B cell (primary cell): Measurements from ENCODE around the gene DIS3L2. TPM values are rescaled to one million over a fixed set of nuclear protein-coding genes. Genes with fewer than 3 reads are reported as not detected.

Experiments
- ATAC-seq: fragments of 200-7000 bp; cut with Tn5 transposase; one replicate; pipeline ENCODE4 v1.10.0; 2021; ENCODE audit warnings: low read depth, mild to moderate bottlenecking, moderate number of reproducible peaks, moderate library complexity
- CTCF ChIA-PET: fragments of 350-600 bp; sonication (Branson Sonifier 250); formaldehyde crosslinking; loops from one replicate; lab custom pipeline; 2021; ENCODE audit warnings: antibody characterized with exemption, inconsistent platforms; lab: Charles Lee
- POLR2A ChIA-PET: fragments of 350-600 bp; sonication (Branson Sonifier 250); formaldehyde crosslinking; loops from one replicate; lab custom pipeline; 2021; ENCODE audit warnings: antibody characterized with exemption; lab: Charles Lee
- DNase-seq: peaks from one replicate; pipeline ENCODE4 v3.0.0; 2013
- H2AFZ ChIP-seq: 2 replicates; pipeline ENCODE4 v1.6.1; 2012; ENCODE audit warnings: mild to moderate bottlenecking, low read depth, low read length; ENCODE audit not compliant: insufficient read depth, poor library complexity, severe bottlenecking
- H3K27ac ChIP-seq, 2 donors: 1 replicate in 1 of 2; 2 replicates in 1 of 2; pipeline ENCODE4 v1.5.1; 2012 to 2013; ENCODE audit warnings: low read length in 2 of 2, mild to moderate bottlenecking in 2 of 2, moderate library complexity in 1 of 2
- H3K27me3 ChIP-seq, 4 experiments: fragments of 200-600 bp in 1 of 4; sonication (generic) in 1 of 4; replicated peaks in 1 of 4; 1 replicate in 2 of 4; 2 replicates in 2 of 4; pipeline versions ENCODE4 v1.6.1 to v1.7.0; 2013 to 2016; ENCODE audit warnings: low read length in 3 of 4, mild to moderate bottlenecking in 2 of 4, mixed read lengths in 1 of 4, moderate library complexity in 1 of 4; ENCODE audit not compliant: insufficient read depth in 4 of 4, control insufficient read depth in 3 of 4; ENCODE audit errors: control extremely low read depth in 1 of 4
- H3K36me3 ChIP-seq, 2 experiments: replicated peaks in 1 of 2; 1 replicate in 1 of 2; 2 replicates in 1 of 2; pipeline versions ENCODE4 v1.6.1 to v1.7.1; 2013; ENCODE audit warnings: low read length in 1 of 2; ENCODE audit not compliant: insufficient read depth in 2 of 2, control insufficient read depth in 1 of 2; ENCODE audit errors: control extremely low read depth in 1 of 2, extremely low read depth in 1 of 2
- H3K4me1 ChIP-seq, 2 donors: fragments of 200-600 bp in 1 of 2; sonication (generic) in 1 of 2; 1 replicate in 1 of 2; 2 replicates in 1 of 2; pipeline versions ENCODE4 v1.5.1 to v1.6.1; 2013 to 2017; ENCODE audit warnings: low read length in 2 of 2; ENCODE audit not compliant: control insufficient read depth in 2 of 2, insufficient read depth in 2 of 2
- H3K4me2 ChIP-seq: replicated peaks from 2 replicates; pipeline ENCODE3; 2012; ENCODE audit warnings: mild to moderate bottlenecking, low read depth, low read length; ENCODE audit not compliant: poor library complexity, severe bottlenecking
- H3K4me3 ChIP-seq, 5 experiments: fragments of 200-600 bp in 1 of 5; sonication (generic) in 1 of 5; 1 replicate in 3 of 5; 2 replicates in 2 of 5; pipeline versions ENCODE4 v1.5.1 to v1.7.0; 2011 to 2016; ENCODE audit warnings: low read length in 4 of 5, mild to moderate bottlenecking in 4 of 5, low read depth in 2 of 5, control low read depth in 1 of 5, moderate library complexity in 1 of 5; ENCODE audit not compliant: insufficient read depth in 1 of 5; ENCODE audit errors: control extremely low read depth in 1 of 5, extremely low read depth in 1 of 5
- H3K79me2 ChIP-seq: fragments of 200-600 bp; sonication (generic); one replicate; pipeline ENCODE4 v1.6.0; 2016; ENCODE audit warnings: low read length; ENCODE audit not compliant: control insufficient read depth, insufficient read depth
- H3K9ac ChIP-seq: fragments of 200-600 bp; sonication (generic); 2 replicates; pipeline ENCODE4 v1.6.1; 2017; ENCODE audit warnings: mild to moderate bottlenecking, low read length, moderate library complexity
- H3K9me3 ChIP-seq, 3 donors: one replicate each; pipeline versions ENCODE4 v1.6.1 to v1.7.1; 2013; ENCODE audit warnings: low read length in 2 of 3; ENCODE audit not compliant: control insufficient read depth in 2 of 3, insufficient read depth in 1 of 3; ENCODE audit errors: control extremely low read depth in 1 of 3
- H4K20me1 ChIP-seq: 2 replicates; pipeline ENCODE4 v1.6.0; 2012; ENCODE audit warnings: mild to moderate bottlenecking, low read length; ENCODE audit not compliant: insufficient read depth, control insufficient read depth, poor library complexity, severe bottlenecking
- H3K27ac Mint-ChIP-seq: one replicate; pipeline ENCODE4 v1.8.0; 2021; ENCODE audit warnings: mixed read lengths
- H3K27me3 Mint-ChIP-seq: one replicate; pipeline ENCODE4 v1.8.0; 2021; ENCODE audit warnings: mixed read lengths
- H3K4me1 Mint-ChIP-seq: one replicate; pipeline ENCODE4 v1.8.0; 2021; ENCODE audit warnings: mixed read lengths
- H3K4me3 Mint-ChIP-seq: one replicate; pipeline ENCODE4 v1.8.0; 2021; ENCODE audit warnings: mixed read lengths
- H3K9me3 Mint-ChIP-seq: one replicate; pipeline ENCODE4 v1.8.0; 2022; ENCODE audit warnings: mixed read lengths; ENCODE audit not compliant: insufficient read depth
- CTCF ChIP-seq: fragments of 200-600 bp; IDR thresholded peaks from one replicate; pipeline ENCODE4 v1.8.0; 2022; ENCODE audit warnings: antibody characterized with exemption, mild to moderate bottlenecking
- EZH2 ChIP-seq: IDR thresholded peaks from 2 replicates; pipeline ENCODE4 v1.6.1; 2012; ENCODE audit warnings: borderline replicate concordance, low read depth, mild to moderate bottlenecking, moderate library complexity, low read length; ENCODE audit not compliant: insufficient read depth, poor library complexity, severe bottlenecking
- WGBS: methylation state at CpG from one replicate; pipeline ENCODE4 v1.1.5; 2013; ENCODE audit warnings: missing lambda C conversion rate; ENCODE audit not compliant: insufficient coverage; 5-methylcytosine and 5-hydroxymethylcytosine counted together
- intact Hi-C: fragments of 100-400 bp; cut with micrococcal nuclease; formaldehyde crosslinking; loops from one replicate; pipeline ENCODE4 v1.10.0; 2022
- polyA plus RNA-seq: library from polyadenylated mRNA; depleted of rRNA; stranded (reverse); fragments of >200 nt; gene quantifications from 2 replicates; pipeline ENCODE4 v1.2.3, GENCODE V29; 2012
- total RNA-seq, 2 donors: library from RNA; stranded (reverse); fragments of 120-200 nt in 1 of 2; gene quantifications; 1 replicate in 1 of 2; 2 replicates in 1 of 2; pipeline versions ENCODE4 v1.2.3 to v1.2.4, GENCODE V29; 2013 to 2022

The DIS3L2 gene
- total and polyA plus RNA-seq, 2 donors (not counting 1 experiment from before 2014, with no cell fraction given), result 34.5 to 70.1 TPM

- POLR2A ChIA-PET, result interaction anchor here (0.7 kb wide), 1 partner anchor 8 kb away, joined by 3 read pairs; no protein-coding TSS in a partner anchor
- no peak overlapping the region for H3K4me3 ChIP-seq
- H3K27ac ChIP-seq, result no peak overlapping the region
- no peaks in the 10 kb centered on the region for H4K20me1 ChIP-seq
- no peak overlapping the region for H3K4me2 ChIP-seq
- Mint-ChIP-seq H3K4me3 (no peak overlapping the region), H3K27me3 (no peaks in the 10 kb centered on the region), H3K27ac (no peak overlapping the region), H3K4me1 (no peaks in the 10 kb centered on the region), H3K9me3 (peaks cover 5% of the 10 kb centered on the region)
- WGBS, result 97% methylated on average over 3 of the region's 3 CpGs
- no peak for ATAC-seq
- no peaks in the 10 kb centered on the region for H3K4me1 ChIP-seq
- H3K79me2 ChIP-seq, result no peaks in the 10 kb centered on the region
- no peak overlapping the region for H3K9ac ChIP-seq
- DNase-seq, result no peak
- no peak overlapping the region for H2AFZ ChIP-seq
- intact Hi-C loops, result no loop called here
- peaks cover 3 to 13% of the 10 kb centered on the region in 2 experiments for H3K36me3 ChIP-seq
- TF ChIP-seq CTCF (no peak), EZH2 (no peak)
- CTCF ChIA-PET, result interaction anchor here (0.8 to 2.1 kb wide), 4 partner anchors 13 to 18 kb away, joined by 3 to 7 read pairs (median 4); no protein-coding TSS in a partner anchor
- H3K9me3 ChIP-seq, result peaks cover 1 to 7% (median 4%) of the 10 kb centered on the region in 3 donors
- H3K27me3 ChIP-seq, result no peaks in the 10 kb centered on the region
Measured at GRCh38 chr2:232307854-232308253, 346.3 kb downstream of the DIS3L2 start.

- H3K4me3 Mint-ChIP-seq, result no peak overlapping the region
- intact Hi-C loops, result no loop called here
- H3K27ac ChIP-seq, result no peak overlapping the region
Measured at GRCh38 chr2:232308986-232309385, 347.5 kb downstream of the DIS3L2 start.

More at GRCh38 chr2:232308986-232309385, 347.5 kb downstream of the DIS3L2 start:
- ChIA-PET POLR2A (no interaction called here), CTCF (interaction anchor here (4.6 kb wide), 1 partner anchor 15 kb away, joined by 26 read pairs; no protein-coding TSS in a partner anchor)
- H3K9ac ChIP-seq, result no peak overlapping the region
- no peaks in the 10 kb centered on the region for H3K79me2 ChIP-seq
- Mint-ChIP-seq H3K27me3 (no peaks in the 10 kb centered on the region), H3K9me3 (peaks cover 12% of the 10 kb centered on the region), H3K27ac (no peak overlapping the region), H3K4me1 (peaks cover 6% of the 10 kb centered on the region)
- H2AFZ ChIP-seq, result no peak overlapping the region
- no peak for TF ChIP-seq CTCF
- no peak for TF ChIP-seq EZH2
- no peaks in the 10 kb centered on the region for H3K27me3 ChIP-seq
- H3K4me3 ChIP-seq, result no peak overlapping the region
- peaks cover 1 to 12% (median 6%) of the 10 kb centered on the region in 3 donors for H3K9me3 ChIP-seq
- 100% methylated on average over 1 of the region's 3 CpGs for WGBS
- no peaks in the 10 kb centered on the region for H4K20me1 ChIP-seq
- H3K4me1 ChIP-seq, result peaks cover 0 to under 1% of the 10 kb centered on the region in 2 donors
- H3K36me3 ChIP-seq, result peaks cover 2 to 15% of the 10 kb centered on the region in 2 experiments
- ATAC-seq (no peak), DNase-seq (no peak)
- H3K4me2 ChIP-seq, result no peak overlapping the region
